SU-DHL-6 (cell line): ENCODE measurements around the gene ETV6.

ENCODE experiments used
- H2AFZ ChIP-seq: fragments of 200-600 bp; sonication (generic); 2 replicates; pipeline ENCODE4 v1.6.1; 2014; ENCODE audit warnings: low read depth, mild to moderate bottlenecking, moderate library complexity, mixed read lengths, antibody characterized with exemption, low read length; ENCODE audit not compliant: severe bottlenecking
- H3F3A ChIP-seq: fragments of 200-600 bp; shearing (Covaris generic); 2 replicates; pipeline ENCODE4 v1.6.0; 2016; ENCODE audit warnings: antibody characterized with exemption, mild to moderate bottlenecking; ENCODE audit not compliant: insufficient read depth
- H3K27ac ChIP-seq: fragments of 200-600 bp; sonication (generic); 2 replicates; pipeline ENCODE4 v1.5.1; 2016; ENCODE audit warnings: low read depth, mild to moderate bottlenecking, low read length, moderate library complexity, mixed read lengths
- H3K27me3 ChIP-seq: fragments of 200-600 bp; sonication (generic), shearing (Covaris generic); 2 replicates; pipeline ENCODE4 v1.6.0; 2014; ENCODE audit warnings: mild to moderate bottlenecking, low read length
- H3K36me3 ChIP-seq: fragments of 200-600 bp; sonication (generic); 2 replicates; pipeline ENCODE4 v1.6.1; 2014; ENCODE audit warnings: mild to moderate bottlenecking, low read length, mixed read lengths
- H3K4me2 ChIP-seq: fragments of 300-600, 200-600 bp; shearing (Covaris generic), sonication (generic); 2 replicates; pipeline ENCODE4 v1.6.0; 2014; ENCODE audit warnings: low read length, low read depth, mild to moderate bottlenecking; ENCODE audit not compliant: poor library complexity, severe bottlenecking
- H3K4me3 ChIP-seq: fragments of 200-600 bp; sonication (generic); 2 replicates; pipeline ENCODE4 v1.5.1; 2014; ENCODE audit warnings: antibody characterized with exemption, low read length, mild to moderate bottlenecking, mixed read lengths; ENCODE audit not compliant: insufficient read depth, poor library complexity, severe bottlenecking
- H3K79me2 ChIP-seq: fragments of 200-600 bp; sonication (generic); 2 replicates; pipeline ENCODE4 v1.6.1; 2014; ENCODE audit warnings: mild to moderate bottlenecking, low read length, moderate library complexity; ENCODE audit not compliant: insufficient read depth
- H3K9ac ChIP-seq: fragments of 200-600 bp; sonication (generic); 2 replicates; pipeline ENCODE4 v1.7.0; 2014; ENCODE audit warnings: mild to moderate bottlenecking, low read length
- H3K9me2 ChIP-seq: fragments of 200-600 bp; sonication (generic); replicated peaks from 2 replicates; pipeline ENCODE4 v1.6.1; 2014; ENCODE audit warnings: low read length; ENCODE audit not compliant: insufficient read depth
- H3K9me3 ChIP-seq: fragments of 200-600 bp; sonication (generic); 2 replicates; pipeline ENCODE4 v1.6.1; 2014; ENCODE audit warnings: low read length, mixed read lengths; ENCODE audit not compliant: insufficient read depth
- H4K20me1 ChIP-seq: fragments of 200-600 bp; sonication (generic); 2 replicates; pipeline ENCODE4 v1.6.1; 2014; ENCODE audit warnings: low read depth, mild to moderate bottlenecking, antibody characterized with exemption, low read length, moderate library complexity, mixed read lengths
- EZH2phosphoT487 ChIP-seq: fragments of 200-600 bp; sonication (generic), shearing (Covaris generic); conservative IDR thresholded peaks from 2 replicates; pipeline ENCODE4 v1.6.1; 2018; ENCODE audit warnings: mild to moderate bottlenecking, antibody characterized with exemption, low read length, moderate library complexity, mixed read lengths
- TF ChIP-seq, protein P1 (sequence below): fragments of 200-600 bp; sonication (generic); IDR thresholded peaks from one replicate; pipeline ENCODE4 v1.5.1; 2017; ENCODE audit warnings: antibody characterized with exemption, mild to moderate bottlenecking, low read length, moderate library complexity; ENCODE audit not compliant: insufficient read depth, poor library complexity, severe bottlenecking

The ETV6 gene

DNA sequence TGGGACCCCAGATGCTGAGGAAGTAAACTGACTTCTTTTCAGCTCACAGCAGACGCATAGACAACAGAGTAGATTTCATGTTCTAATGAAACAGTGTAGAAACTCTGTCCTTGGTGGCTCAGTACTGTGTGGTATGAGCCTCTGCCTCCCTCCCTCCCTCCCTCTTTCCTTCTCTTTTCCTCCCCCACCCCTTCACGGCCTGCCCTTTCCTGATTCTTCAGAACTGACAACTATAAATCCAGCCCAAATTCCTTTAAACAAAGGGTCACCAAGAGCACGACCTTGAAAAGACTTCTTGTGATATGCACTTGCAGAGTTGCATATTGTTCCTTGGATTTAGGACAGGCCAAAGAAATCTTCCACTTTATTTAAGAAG lies 164.0 kb downstream of the ETV6 start:
- Histone ChIP-seq H3F3A (no peaks in the 10 kb centered on the region), H3K4me3 (no peak overlapping the region), H3K9me3 (no peaks in the 10 kb centered on the region), H4K20me1 (no peaks in the 10 kb centered on the region), H2AFZ (no peak overlapping the region), H3K9ac (no peak overlapping the region), H3K36me3 (no peaks in the 10 kb centered on the region), H3K27ac (no peak overlapping the region), H3K27me3 (no peaks in the 10 kb centered on the region), H3K4me2 (no peak overlapping the region), H3K79me2 (no peaks in the 10 kb centered on the region), H3K9me2 (no peaks in the 10 kb centered on the region)
- TF ChIP-seq, protein P1, sequence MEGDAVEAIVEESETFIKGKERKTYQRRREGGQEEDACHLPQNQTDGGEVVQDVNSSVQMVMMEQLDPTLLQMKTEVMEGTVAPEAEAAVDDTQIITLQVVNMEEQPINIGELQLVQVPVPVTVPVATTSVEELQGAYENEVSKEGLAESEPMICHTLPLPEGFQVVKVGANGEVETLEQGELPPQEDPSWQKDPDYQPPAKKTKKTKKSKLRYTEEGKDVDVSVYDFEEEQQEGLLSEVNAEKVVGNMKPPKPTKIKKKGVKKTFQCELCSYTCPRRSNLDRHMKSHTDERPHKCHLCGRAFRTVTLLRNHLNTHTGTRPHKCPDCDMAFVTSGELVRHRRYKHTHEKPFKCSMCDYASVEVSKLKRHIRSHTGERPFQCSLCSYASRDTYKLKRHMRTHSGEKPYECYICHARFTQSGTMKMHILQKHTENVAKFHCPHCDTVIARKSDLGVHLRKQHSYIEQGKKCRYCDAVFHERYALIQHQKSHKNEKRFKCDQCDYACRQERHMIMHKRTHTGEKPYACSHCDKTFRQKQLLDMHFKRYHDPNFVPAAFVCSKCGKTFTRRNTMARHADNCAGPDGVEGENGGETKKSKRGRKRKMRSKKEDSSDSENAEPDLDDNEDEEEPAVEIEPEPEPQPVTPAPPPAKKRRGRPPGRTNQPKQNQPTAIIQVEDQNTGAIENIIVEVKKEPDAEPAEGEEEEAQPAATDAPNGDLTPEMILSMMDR, result no peak
- no peak for TF ChIP-seq EZH2phosphoT487

DNA sequence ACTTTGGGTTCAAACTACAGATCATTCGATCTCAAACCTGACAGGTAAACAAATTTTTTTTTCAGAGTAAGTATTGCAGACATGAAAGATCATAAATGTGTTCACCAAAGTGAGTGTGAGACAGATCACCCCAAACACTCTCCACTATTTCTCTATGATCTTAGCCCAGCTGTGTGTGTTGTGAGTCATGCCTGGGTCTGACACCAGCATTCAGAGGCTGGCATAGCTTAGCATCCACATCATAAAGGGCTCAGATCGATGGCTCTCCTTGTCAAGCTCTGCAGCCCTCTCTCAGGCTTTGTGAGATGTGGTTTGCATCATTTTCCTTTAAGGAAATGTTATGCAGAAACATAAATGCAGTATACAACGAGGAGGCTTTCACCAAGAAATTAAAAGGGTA lies 164.9 kb downstream of the ETV6 start:
- Histone ChIP-seq H3K4me3 (no peak overlapping the region), H3K4me2 (no peak overlapping the region), H3F3A (no peaks in the 10 kb centered on the region), H3K36me3 (no peaks in the 10 kb centered on the region), H3K9ac (no peak overlapping the region), H4K20me1 (no peaks in the 10 kb centered on the region), H3K79me2 (no peaks in the 10 kb centered on the region), H3K9me2 (no peaks in the 10 kb centered on the region), H3K27me3 (no peaks in the 10 kb centered on the region), H3K9me3 (no peaks in the 10 kb centered on the region), H2AFZ (no peak overlapping the region), H3K27ac (no peak overlapping the region)
- TF ChIP-seq, protein P1, result no peak
- no peak for TF ChIP-seq EZH2phosphoT487

DNA sequence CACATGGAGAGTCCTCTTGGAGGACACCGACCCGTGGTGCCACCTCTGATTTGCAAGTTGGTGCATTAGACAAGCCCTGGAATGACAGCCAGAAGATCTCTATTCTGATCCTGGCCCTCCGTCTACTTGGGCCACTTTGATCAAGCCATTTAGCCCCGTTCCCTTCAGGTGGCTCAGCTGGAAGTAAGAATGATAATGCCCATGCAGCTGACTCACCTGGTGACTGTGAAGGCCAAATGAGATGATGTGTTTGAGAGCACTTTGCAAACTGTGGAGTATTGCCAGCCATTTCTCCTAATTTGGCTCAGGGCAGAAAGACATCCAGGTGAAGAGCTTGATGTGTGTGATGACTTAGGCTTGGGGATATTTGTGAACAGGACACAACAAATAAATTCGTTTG lies 165.9 kb downstream of the ETV6 start:
- Histone ChIP-seq H3K9me2 (no peaks in the 10 kb centered on the region), H3K9ac (no peak overlapping the region), H3F3A (no peaks in the 10 kb centered on the region), H3K36me3 (no peaks in the 10 kb centered on the region), H3K9me3 (no peaks in the 10 kb centered on the region), H2AFZ (no peak overlapping the region), H3K4me3 (no peak overlapping the region), H3K79me2 (no peaks in the 10 kb centered on the region), H3K27ac (no peak overlapping the region), H3K27me3 (no peaks in the 10 kb centered on the region), H3K4me2 (no peak overlapping the region), H4K20me1 (no peaks in the 10 kb centered on the region)
- TF ChIP-seq, protein P1, result no peak

DNA sequence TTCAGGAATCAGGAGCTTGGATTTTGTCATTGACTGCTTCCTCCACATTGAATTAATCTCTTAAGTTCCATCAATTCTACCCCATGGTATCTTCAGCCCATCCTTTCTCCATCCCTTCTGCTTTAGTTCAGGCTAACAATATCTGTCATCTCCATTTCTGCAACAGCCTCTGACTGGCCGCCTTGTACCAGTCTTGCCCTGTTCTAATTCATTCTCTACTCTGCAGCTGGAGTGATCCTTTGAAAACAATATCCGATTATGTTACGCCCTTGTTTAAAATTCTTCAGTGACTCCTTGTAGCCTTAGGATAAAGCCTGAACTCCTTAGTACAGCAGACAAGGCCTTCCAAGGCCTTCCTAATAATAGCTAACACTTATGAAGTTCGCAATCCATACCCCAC lies 170.2 kb downstream of the ETV6 start:
- H3F3A ChIP-seq, result no peaks in the 10 kb centered on the region
- no peaks in the 10 kb centered on the region for H3K36me3 ChIP-seq
- no peaks in the 10 kb centered on the region for H3K9me3 ChIP-seq
- H3K4me3 ChIP-seq, result no peak overlapping the region
- TF ChIP-seq EZH2phosphoT487, result no peak
- TF ChIP-seq, protein P1, result no peak
- H3K9me2 ChIP-seq, result no peaks in the 10 kb centered on the region
- no peaks in the 10 kb centered on the region for H3K27me3 ChIP-seq
- no peaks in the 10 kb centered on the region for H3K79me2 ChIP-seq
- H2AFZ ChIP-seq, result no peak overlapping the region
- no peaks in the 10 kb centered on the region for H4K20me1 ChIP-seq
- H3K4me2 ChIP-seq, result no peak overlapping the region
- H3K9ac ChIP-seq, result no peak overlapping the region
- H3K27ac ChIP-seq, result no peak overlapping the region
